Esophagus muscularis mucosa (tissue), 4 donors: ENCODE results near the gene ATXN7L3.

Experiments used
- CTCF ChIP-seq, 3 experiments: fragments of 200-600 bp in 2 of 3; fragments of 450-650 bp in 1 of 3; sonication (generic) in 2 of 3; IDR thresholded peaks; one replicate each; pipeline ENCODE4 v1.5.1; 2017 to 2019; ENCODE audit warnings: antibody characterized with exemption in 3 of 3, mild to moderate bottlenecking in 2 of 3, moderate library complexity in 1 of 3
- EP300 ChIP-seq: sonication (generic); formaldehyde crosslinking; IDR thresholded peaks from one replicate; pipeline ENCODE4 v1.6.1; 2017; ENCODE audit warnings: antibody characterized with exemption
- POLR2A ChIP-seq: fragments of 450-650 bp; IDR thresholded peaks from one replicate; pipeline ENCODE4 v1.6.1; 2017; ENCODE audit warnings: antibody characterized with exemption, moderate library complexity, mild to moderate bottlenecking, low read depth
- POLR2AphosphoS5 ChIP-seq, 2 donors: sonication (generic); formaldehyde crosslinking; IDR thresholded peaks; one replicate each; pipeline ENCODE4 v1.6.1; 2017; ENCODE audit warnings: antibody characterized with exemption in 2 of 2

GRCh38 chr17:44152875-44153274, 46.8 kb downstream of the ATXN7L3 start:
- TF ChIP-seq CTCF (IDR thresholded peaks at IDR 0.05) (no peak), POLR2AphosphoS5 (IDR thresholded peaks at IDR 0.05) (no peak), POLR2A (no peak), EP300 (no peak)
